H1 (cell line): ENCODE data around the gene PTTG1IP. TPM values are rescaled to one million over a fixed set of nuclear protein-coding genes. Genes with fewer than 3 reads are reported as not detected.

Experiments
- CTCF ChIA-PET: fragments of 300-600 bp; sonication (Branson Sonifier 250); formaldehyde crosslinking; loops from one replicate; lab custom pipeline; 2021; ENCODE audit not compliant: partially characterized antibody; lab: Charles Lee
- POLR2A ChIA-PET: fragments of 300-600 bp; sonication (Branson Sonifier 250); formaldehyde crosslinking; loops from one replicate; lab custom pipeline; 2021; ENCODE audit warnings: inconsistent platforms; ENCODE audit not compliant: partially characterized antibody; lab: Charles Lee
- DNase-seq, 2 experiments: peaks; one replicate each; pipeline versions ENCODE4 v3.0.0 to v3.0.0-alpha.2; 2010 to 2022; ENCODE audit warnings: low spot score in 2 of 2, low read depth in 1 of 2, mixed read lengths in 1 of 2
- FAIRE-seq: peaks from 2 replicates; lab custom pipeline; 2011; peaks lifted over from hg19 to GRCh38; lab: Jason Lieb, UNC
- H2AFZ ChIP-seq: 2 replicates; pipeline ENCODE4 v1.8.1; 2012; ENCODE audit warnings: low read length, inconsistent platforms
- H2AK5ac ChIP-seq: 2 replicates; pipeline ENCODE4 v1.6.1; 2013; ENCODE audit warnings: low read depth, low read length
- H2BK120ac ChIP-seq: replicated peaks from 2 replicates; pipeline ENCODE3; 2013; ENCODE audit warnings: low read depth, low read length, inconsistent platforms
- H2BK12ac ChIP-seq: 2 replicates; pipeline ENCODE4 v1.6.1; 2013; ENCODE audit warnings: low read depth, low read length
- H2BK15ac ChIP-seq: 2 replicates; pipeline ENCODE4 v1.6.1; 2013; ENCODE audit warnings: low read length
- H2BK20ac ChIP-seq: 2 replicates; pipeline ENCODE4 v1.6.1; 2013; ENCODE audit warnings: low read length
- H2BK5ac ChIP-seq: 2 replicates; pipeline ENCODE4 v1.6.1; 2013; ENCODE audit warnings: low read depth, low read length
- H3K14ac ChIP-seq: 2 replicates; pipeline ENCODE4 v1.6.1; 2013; ENCODE audit warnings: inconsistent platforms; ENCODE audit not compliant: insufficient read length
- H3K18ac ChIP-seq: 2 replicates; pipeline ENCODE4 v1.6.1; 2013; ENCODE audit warnings: low read length; ENCODE audit errors: extremely low read depth
- H3K23ac ChIP-seq: 2 replicates; pipeline ENCODE4 v1.6.1; 2013; ENCODE audit warnings: inconsistent platforms; ENCODE audit not compliant: insufficient read length
- H3K23me2 ChIP-seq: 2 replicates; pipeline ENCODE4 v1.6.1; 2013; ENCODE audit warnings: low read depth, low read length
- H3K27ac ChIP-seq: 2 replicates; pipeline ENCODE4 v1.6.1; 2011; ENCODE audit warnings: low read depth, low read length, inconsistent platforms
- H3K27me3 ChIP-seq, 4 experiments: replicated peaks in 1 of 4; 1 replicate in 1 of 4; 2 replicates in 3 of 4; pipeline versions ENCODE4 v1.6.1 to v1.8.1; 2011 to 2013; ENCODE audit warnings: low read length in 3 of 4, mild to moderate bottlenecking in 3 of 4, inconsistent platforms in 2 of 4, mixed read lengths in 2 of 4, moderate library complexity in 1 of 4; ENCODE audit not compliant: control insufficient read depth in 3 of 4, insufficient read depth in 3 of 4; ENCODE audit errors: extremely low read depth in 1 of 4
- H3K36me3 ChIP-seq, 4 experiments: 2 replicates each; pipeline versions ENCODE4 v1.6.1 to v1.8.1; 2011 to 2013; ENCODE audit warnings: mild to moderate bottlenecking in 4 of 4, low read length in 3 of 4, moderate library complexity in 2 of 4, control low read depth in 1 of 4, inconsistent platforms in 1 of 4; ENCODE audit not compliant: insufficient read depth in 4 of 4, control insufficient read depth in 2 of 4
- H3K4ac ChIP-seq: replicated peaks from 2 replicates; pipeline ENCODE3; 2013; ENCODE audit warnings: low read length, low read depth, mixed read lengths, inconsistent platforms; ENCODE audit not compliant: insufficient read length
- H3K4me1 ChIP-seq, 4 experiments: replicated peaks in 1 of 4; 1 replicate in 1 of 4; 2 replicates in 3 of 4; pipeline versions ENCODE4 v1.6.1 to v1.8.1; 2011 to 2013; ENCODE audit warnings: low read length in 3 of 4, inconsistent platforms in 2 of 4, mixed read lengths in 1 of 4; ENCODE audit not compliant: insufficient read depth in 4 of 4, control insufficient read depth in 3 of 4
- H3K4me2 ChIP-seq, 2 experiments: 2 replicates each; pipeline versions ENCODE4 v1.6.1 to v1.8.1; 2011 to 2013; ENCODE audit warnings: low read depth in 2 of 2, low read length in 2 of 2, control low read depth in 1 of 2, inconsistent platforms in 1 of 2, mild to moderate bottlenecking in 1 of 2; ENCODE audit not compliant: insufficient read depth in 1 of 2
- H3K4me3 ChIP-seq, 4 experiments: fragments of 200-600, 300-600 bp in 1 of 4; sonication (generic), shearing (Covaris generic), sonication (Bioruptor Twin) in 1 of 4; 2 replicates each; pipeline versions ENCODE4 v1.5.1 to v1.8.1; 2011 to 2016; ENCODE audit warnings: low read length in 4 of 4, low read depth in 3 of 4, control low read depth in 2 of 4, inconsistent platforms in 2 of 4, mild to moderate bottlenecking in 2 of 4, mixed read lengths in 1 of 4, moderate library complexity in 1 of 4; ENCODE audit not compliant: insufficient read depth in 2 of 4; ENCODE audit errors: extremely low read depth in 1 of 4
- H3K56ac ChIP-seq: replicated peaks from 2 replicates; pipeline ENCODE3; 2013; ENCODE audit warnings: low read depth, mild to moderate bottlenecking, mixed read lengths, low read length, inconsistent platforms; ENCODE audit not compliant: insufficient read length
- H3K79me1 ChIP-seq: 2 replicates; pipeline ENCODE4 v1.6.1; 2013; ENCODE audit warnings: low read depth, low read length, control low read depth
- H3K79me2 ChIP-seq, 2 experiments: 2 replicates each; pipeline versions ENCODE4 v1.6.1 to v1.8.1; 2012 to 2013; ENCODE audit warnings: low read length in 2 of 2, mild to moderate bottlenecking in 2 of 2, inconsistent platforms in 1 of 2; ENCODE audit not compliant: insufficient read depth in 2 of 2, control insufficient read depth in 1 of 2
- H3K9ac ChIP-seq, 4 experiments: replicated peaks in 1 of 4; 1 replicate in 1 of 4; 2 replicates in 3 of 4; pipeline versions ENCODE4 v1.6.1 to v1.8.1; 2011 to 2013; ENCODE audit warnings: low read depth in 3 of 4, low read length in 3 of 4, control low read depth in 2 of 4, mild to moderate bottlenecking in 2 of 4, moderate library complexity in 2 of 4, inconsistent platforms in 1 of 4; ENCODE audit errors: extremely low read depth in 1 of 4
- H3K9me3 ChIP-seq, 2 experiments: 2 replicates each; pipeline versions ENCODE4 v1.6.1 to v1.8.1; 2012 to 2013; ENCODE audit warnings: mild to moderate bottlenecking in 2 of 2, moderate library complexity in 2 of 2, control low read depth in 1 of 2, inconsistent platforms in 1 of 2, low read depth in 1 of 2, low read length in 1 of 2, mixed read lengths in 1 of 2; ENCODE audit not compliant: insufficient read depth in 2 of 2
- H4K20me1 ChIP-seq, 2 experiments: replicated peaks in 1 of 2; 2 replicates each; pipeline versions ENCODE3 to v1.8.1; 2011 to 2013; ENCODE audit warnings: inconsistent platforms in 2 of 2, low read length in 2 of 2, mild to moderate bottlenecking in 1 of 2; ENCODE audit not compliant: insufficient read depth in 2 of 2, control insufficient read depth in 1 of 2
- H4K5ac ChIP-seq: 2 replicates; pipeline ENCODE4 v1.6.1; 2013; ENCODE audit warnings: low read length, low read depth, mixed read lengths, inconsistent platforms; ENCODE audit not compliant: insufficient read length
- H4K8ac ChIP-seq: 2 replicates; pipeline ENCODE4 v1.8.0; 2013; ENCODE audit warnings: mild to moderate bottlenecking, moderate library complexity, low read length, inconsistent platforms; ENCODE audit not compliant: insufficient read depth; ENCODE audit errors: extremely low read depth
- H4K91ac ChIP-seq: replicated peaks from 2 replicates; pipeline ENCODE3; 2013; ENCODE audit warnings: low read length, mixed read lengths, inconsistent platforms; ENCODE audit not compliant: insufficient read length
- CBX5 ChIP-seq: fragments of 300-800, 300-1000 bp; sonication (generic); IDR thresholded peaks from 2 replicates; pipeline ENCODE4 v1.7.1; 2016; ENCODE audit warnings: antibody characterized with exemption, low read length, low read depth
- RAD21 ChIP-seq, 2 experiments: IDR thresholded peaks in 1 of 2; conservative IDR thresholded peaks in 1 of 2; 2 replicates each; pipeline ENCODE4 v1.6.1; 2011; ENCODE audit warnings: low read depth in 2 of 2, low read length in 2 of 2, improper control_type of control experiment in 1 of 2, inconsistent platforms in 1 of 2, mild to moderate bottlenecking in 1 of 2, moderate library complexity in 1 of 2
- WGBS, 2 experiments: shearing (Covaris generic) in 1 of 2; methylation state at CpG; one replicate each; pipeline versions ENCODE4 v1.1.6 to v1.1.7; 2013 to 2015; ENCODE audit warnings: low lambda C conversion rate in 2 of 2, mixed read lengths in 2 of 2, inconsistent platforms in 1 of 2, low coverage in 1 of 2, missing lambda C conversion rate in 1 of 2; ENCODE audit not compliant: insufficient replicate concordance in 2 of 2, insufficient coverage in 1 of 2, insufficient read length in 1 of 2; ENCODE audit errors: extremely low coverage in 1 of 2, missing lambda C conversion rate in 1 of 2; 5-methylcytosine and 5-hydroxymethylcytosine counted together
- polyA plus RNA-seq, 7 experiments: library from polyadenylated mRNA; depleted of rRNA in 3 of 7; stranded (reverse) in 5 of 7; unstranded in 2 of 7; fragments of >200 nt in 5 of 7; fragments of 200-250 nt in 2 of 7; gene quantifications; 1 replicate in 5 of 7; 2 replicates in 1 of 7; 4 replicates in 1 of 7; pipeline versions ENCODE4 v1.2.1 to v1.2.3, GENCODE V29; 2011 to 2013; ENCODE audit warnings: missing spikeins in 2 of 7, mixed read lengths in 2 of 7
- total RNA-seq: library from RNA; stranded (reverse); fragmentation: NEBNext Ultra II Directional; extraction: Animal tissue kit (Norgen Biotek cat#: 25700); gene quantifications from 2 replicates; pipeline ENCODE4 v1.2.1, GENCODE V29; 2021
- TF ChIP-seq, protein P1 (sequence below): IDR thresholded peaks from 2 replicates; pipeline ENCODE4 v1.6.1; 2012; ENCODE audit warnings: inconsistent platforms

Gene PTTG1IP
- total and polyA plus RNA-seq, 2 of the 8 experiments (the other 6 are each of a cell fraction or from before 2014, with no cell fraction given): 90.8 to 130 TPM

DNA sequence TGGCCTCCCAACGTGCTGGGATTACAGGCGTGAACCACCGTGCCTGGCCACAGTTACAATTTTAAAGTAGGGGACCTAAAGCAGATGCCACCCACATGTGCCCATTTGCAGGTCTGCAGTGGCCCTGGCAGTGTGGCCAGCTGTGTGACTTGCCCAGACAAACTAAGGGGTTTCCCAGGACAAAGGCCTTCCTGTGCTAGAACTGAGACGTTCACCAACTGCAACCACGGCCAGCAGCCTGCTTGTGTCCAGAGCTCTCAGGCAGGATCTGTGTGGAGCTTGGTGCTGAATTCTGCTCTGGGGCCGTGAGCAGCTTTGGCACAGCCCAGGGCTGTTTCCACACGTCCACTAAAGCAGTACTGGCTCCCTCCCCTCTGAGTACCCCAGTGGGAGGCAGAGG, 10.6 kb upstream of the PTTG1IP start:
- Histone ChIP-seq H2BK5ac (no peak overlapping the region), H2BK12ac (no peak overlapping the region), H4K5ac (no peak overlapping the region), H2BK20ac (no peak overlapping the region), H3K23me2 (no peaks in the 10 kb centered on the region), H3K27ac (no peak overlapping the region), H3K23ac (no peak overlapping the region), H3K9me3 (no peaks in the 10 kb centered on the region), H4K20me1 (no peaks in the 10 kb centered on the region), H3K79me1 (no peaks in the 10 kb centered on the region), H3K18ac (no peak overlapping the region), H3K36me3 (no peaks in the 10 kb centered on the region), H3K14ac (no peak overlapping the region), H4K8ac (no peak overlapping the region), H2BK120ac (no peak overlapping the region), H3K79me2 (no peaks in the 10 kb centered on the region), H3K27me3 (0 out of 7 replicates have a peak, but pooled peaks cover 0 to 3% (median 0%) of the 10 kb centered on the region in 4 experiments), H2AK5ac (no peak overlapping the region)
- no peak for DNase-seq
- TF ChIP-seq RAD21 (IDR thresholded peaks at IDR 0.05 in 1 of 2, conservative IDR thresholded peaks at IDR 0.05 in 1 of 2; ENCODE audit: low read depth in 2 of 2, low read length in 2 of 2) (no peak), CBX5 (no peak)
- TF ChIP-seq, protein P1, sequence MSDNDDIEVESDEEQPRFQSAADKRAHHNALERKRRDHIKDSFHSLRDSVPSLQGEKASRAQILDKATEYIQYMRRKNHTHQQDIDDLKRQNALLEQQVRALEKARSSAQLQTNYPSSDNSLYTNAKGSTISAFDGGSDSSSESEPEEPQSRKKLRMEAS: no peak
- TF ChIP-seq, all 59 proteins: peak for 0
- Histone ChIP-seq H3K4me3 (no peak overlapping the region), H3K4me1 (no peaks in the 10 kb centered on the region), H3K4me2 (no peak overlapping the region), H2AFZ (no peak overlapping the region), H2BK15ac (no peak overlapping the region), H3K4ac (no peak overlapping the region), H3K56ac (no peak overlapping the region), H3K9ac (no peak overlapping the region), H4K91ac (no peak overlapping the region)
- POLR2A ChIA-PET: interaction anchor here (0.5 to 1.9 kb wide), 2 partner anchors 10 to 175 kb away, joined by 3 to 11 read pairs; partner anchors contain the start of gene PTTG1IP
- FAIRE-seq: no peak
- CTCF ChIA-PET: interaction anchor here (0.9 to 4.4 kb wide), 6 partner anchors 9 to 66 kb away, joined by 3 to 43 read pairs (median 4); no protein-coding TSS in a partner anchor
- WGBS, 2 experiments: 76% methylated on average over 7 of the region's 7 CpGs; no CpG with 5 or more reads in 1 of the 2 experiments
